Activated CD8-positive, alpha-beta memory T cell treated with anti-CD3 and anti-CD28 coated beads, Interleukin-2, amount 50 U/mL, for 4 hours (primary cell): ENCODE results near the gene RASGRF2.
"Not testable (repeated sequence)": the region's sequence is repeated elsewhere in the genome, so short reads cannot be mapped to it uniquely, and the experiment has no call there.

ENCODE experiments used
- DNase-seq: peaks from one replicate; pipeline ENCODE4 v3.0.0-alpha.2; 2020

Gene RASGRF2

GRCh38 chr5:80985600-80986228 is 25.6 kb downstream of the RASGRF2 start:
- no peak for DNase-seq

- DNase-seq, result no peak
Observed at GRCh38 chr5:80986382-80986781, 26.2 kb downstream of the RASGRF2 start.

GRCh38 chr5:80987078-80987766 is 27.1 kb downstream of the RASGRF2 start:
- no peak for DNase-seq

- no peak for DNase-seq
Observed at GRCh38 chr5:80988419-80988935, 28.3 kb downstream of the RASGRF2 start.

GRCh38 chr5:80989883-80990282 is 29.7 kb downstream of the RASGRF2 start:
- no peak for DNase-seq

- no peak for DNase-seq
Observed at GRCh38 chr5:80990527-80990926, 30.4 kb downstream of the RASGRF2 start.

- no peak for DNase-seq
Observed at GRCh38 chr5:80990971-80991370, 30.8 kb downstream of the RASGRF2 start.

- no peak for DNase-seq
Observed at GRCh38 chr5:80995908-80996307, 35.7 kb downstream of the RASGRF2 start.

- peak; percentile 46 for DNase-seq
Observed at GRCh38 chr5:80998590-80998979, 38.4 kb downstream of the RASGRF2 start.

- DNase-seq, result no peak
Observed at GRCh38 chr5:81003811-81004386, 43.7 kb downstream of the RASGRF2 start.

- DNase-seq, result no peak
Observed at GRCh38 chr5:81005708-81006107, 45.5 kb downstream of the RASGRF2 start.

- no peak for DNase-seq
Observed at GRCh38 chr5:81006231-81006630, 46.1 kb downstream of the RASGRF2 start.

GRCh38 chr5:81006947-81007636 is 46.9 kb downstream of the RASGRF2 start:
- DNase-seq, result peak; percentile 42

GRCh38 chr5:81007637-81008027 is 47.5 kb downstream of the RASGRF2 start:
- no peak for DNase-seq

- no peak for DNase-seq
Observed at GRCh38 chr5:81010336-81011169, 50.4 kb downstream of the RASGRF2 start.

GRCh38 chr5:81014348-81014747 is 54.2 kb downstream of the RASGRF2 start:
- no peak for DNase-seq

GRCh38 chr5:81016116-81016515 is 56.0 kb downstream of the RASGRF2 start:
- DNase-seq, result no peak

GRCh38 chr5:81017320-81017719 is 57.2 kb downstream of the RASGRF2 start:
- DNase-seq, result no peak

GRCh38 chr5:81018608-81019007 is 58.4 kb downstream of the RASGRF2 start:
- DNase-seq, result not testable (repeated sequence)

GRCh38 chr5:81019748-81020147 is 59.6 kb downstream of the RASGRF2 start:
- no peak for DNase-seq

- DNase-seq, result no peak
Observed at GRCh38 chr5:81020478-81021167, 60.5 kb downstream of the RASGRF2 start.

GRCh38 chr5:81021486-81021885 is 61.3 kb downstream of the RASGRF2 start:
- no peak for DNase-seq
